ENCODE results near the gene SSH2.

DNA sequence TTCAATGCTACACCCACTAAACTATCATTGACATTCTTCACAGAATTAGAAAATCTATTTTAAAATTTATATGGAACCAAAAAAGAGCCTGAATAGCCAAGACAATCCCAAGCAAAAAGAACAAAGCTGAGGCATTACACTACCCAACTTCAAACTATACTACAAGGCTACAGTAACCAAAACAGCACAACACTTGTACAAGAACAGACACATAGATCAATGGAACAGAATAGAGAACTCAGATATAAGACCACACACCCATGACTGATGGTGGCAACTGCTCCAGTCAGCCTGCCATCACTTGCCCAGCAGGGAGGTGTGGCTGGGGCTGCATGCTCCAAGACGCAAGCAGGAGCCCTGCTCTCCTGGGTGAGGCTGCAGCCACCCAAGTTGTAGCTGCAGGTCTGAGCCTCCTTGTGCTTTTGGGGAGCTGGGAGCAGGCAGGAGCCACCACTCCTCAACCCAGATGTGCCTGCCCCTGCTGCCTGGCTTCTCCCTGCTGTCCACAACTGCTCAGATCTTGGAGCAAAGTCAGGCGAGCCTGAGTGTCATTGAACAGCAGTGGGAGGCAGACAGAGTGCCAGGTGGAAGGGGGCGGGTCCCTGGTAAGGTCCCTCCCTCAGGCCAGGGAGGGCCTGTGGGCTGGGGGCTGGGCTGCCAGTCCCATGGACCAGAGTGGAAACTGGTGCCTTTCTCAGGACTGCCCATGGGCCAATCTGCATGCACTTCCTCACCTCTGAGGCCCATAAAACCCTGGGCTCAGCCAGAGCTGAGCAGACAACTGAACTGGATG is 24.7 kb downstream of the SSH2 start:
- TF ChIP-seq, protein P1, sequence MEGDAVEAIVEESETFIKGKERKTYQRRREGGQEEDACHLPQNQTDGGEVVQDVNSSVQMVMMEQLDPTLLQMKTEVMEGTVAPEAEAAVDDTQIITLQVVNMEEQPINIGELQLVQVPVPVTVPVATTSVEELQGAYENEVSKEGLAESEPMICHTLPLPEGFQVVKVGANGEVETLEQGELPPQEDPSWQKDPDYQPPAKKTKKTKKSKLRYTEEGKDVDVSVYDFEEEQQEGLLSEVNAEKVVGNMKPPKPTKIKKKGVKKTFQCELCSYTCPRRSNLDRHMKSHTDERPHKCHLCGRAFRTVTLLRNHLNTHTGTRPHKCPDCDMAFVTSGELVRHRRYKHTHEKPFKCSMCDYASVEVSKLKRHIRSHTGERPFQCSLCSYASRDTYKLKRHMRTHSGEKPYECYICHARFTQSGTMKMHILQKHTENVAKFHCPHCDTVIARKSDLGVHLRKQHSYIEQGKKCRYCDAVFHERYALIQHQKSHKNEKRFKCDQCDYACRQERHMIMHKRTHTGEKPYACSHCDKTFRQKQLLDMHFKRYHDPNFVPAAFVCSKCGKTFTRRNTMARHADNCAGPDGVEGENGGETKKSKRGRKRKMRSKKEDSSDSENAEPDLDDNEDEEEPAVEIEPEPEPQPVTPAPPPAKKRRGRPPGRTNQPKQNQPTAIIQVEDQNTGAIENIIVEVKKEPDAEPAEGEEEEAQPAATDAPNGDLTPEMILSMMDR (IDR thresholded peaks at IDR 0.05; ENCODE audit: low read depth, low read length), result no peak
- no peak for TF ChIP-seq EZH2phosphoT487 (IDR thresholded peaks at IDR 0.05; ENCODE audit: low read depth)

Measured in OCI-LY3 (cell line).